CD4-positive, alpha-beta memory T cell (primary cell): ENCODE data around the gene KLRC2. TPM values are rescaled to one million over a fixed set of nuclear protein-coding genes. Genes with fewer than 3 reads are reported as not detected.
"Not testable (repeated sequence)": the region's sequence is repeated elsewhere in the genome, so short reads cannot be mapped to it uniquely, and the experiment has no call there.

ENCODE experiments used
- CTCF ChIA-PET: fragments of 350-600 bp; sonication (Branson Sonifier 250); formaldehyde crosslinking; loops from one replicate; lab custom pipeline; 2021; ENCODE audit warnings: inconsistent platforms; ENCODE audit not compliant: partially characterized antibody; lab: Charles Lee
- POLR2A ChIA-PET: fragments of 350-600 bp; sonication (Branson Sonifier 250); formaldehyde crosslinking; loops from one replicate; lab custom pipeline; 2021; ENCODE audit not compliant: partially characterized antibody; lab: Charles Lee
- DNase-seq, 5 donors: peaks; one replicate each; pipeline versions ENCODE4 v3.0.0 to v3.0.0-alpha.2; 2020 to 2022; ENCODE audit warnings: mixed read lengths in 1 of 5
- H3K27ac ChIP-seq: one replicate; pipeline ENCODE4 v1.7.0; 2013; ENCODE audit warnings: low read depth, low read length
- H3K27me3 ChIP-seq: 2 replicates; pipeline ENCODE4 v1.7.0; 2013; ENCODE audit warnings: mild to moderate bottlenecking, low read length, moderate library complexity; ENCODE audit not compliant: insufficient read depth
- H3K36me3 ChIP-seq: 2 replicates; pipeline ENCODE4 v1.7.0; 2013; ENCODE audit warnings: mild to moderate bottlenecking, low read length, moderate library complexity; ENCODE audit not compliant: insufficient read depth
- H3K4me1 ChIP-seq: 2 replicates; pipeline ENCODE4 v1.7.0; 2013; ENCODE audit warnings: mild to moderate bottlenecking, low read length, moderate library complexity; ENCODE audit not compliant: insufficient read depth
- H3K4me3 ChIP-seq, 2 donors: one replicate each; pipeline ENCODE4 v1.7.0; 2013; ENCODE audit warnings: low read length in 2 of 2, mild to moderate bottlenecking in 1 of 2
- H3K9me3 ChIP-seq, 2 donors: one replicate each; pipeline ENCODE4 v1.7.0; 2013; ENCODE audit warnings: low read length in 2 of 2, control low read depth in 1 of 2; ENCODE audit not compliant: control insufficient read depth in 1 of 2
- H3K27ac Mint-ChIP-seq, 7 donors: one replicate each; pipeline ENCODE4 v1.8.0; 2020 to 2021; ENCODE audit warnings: mixed read lengths in 7 of 7, mild to moderate bottlenecking in 6 of 7, inconsistent platforms in 3 of 7, moderate library complexity in 3 of 7
- H3K27me3 Mint-ChIP-seq, 2 donors: one replicate each; pipeline ENCODE4 v1.8.0; 2020 to 2021; ENCODE audit warnings: mixed read lengths in 2 of 2
- H3K36me3 Mint-ChIP-seq, 2 donors: one replicate each; pipeline ENCODE4 v1.8.0; 2020 to 2021; ENCODE audit warnings: mixed read lengths in 2 of 2, inconsistent platforms in 1 of 2, mild to moderate bottlenecking in 1 of 2
- H3K4me1 Mint-ChIP-seq, 4 donors: one replicate each; pipeline ENCODE4 v1.8.0; 2020 to 2021; ENCODE audit warnings: mixed read lengths in 4 of 4, mild to moderate bottlenecking in 1 of 4
- H3K4me3 Mint-ChIP-seq, 8 donors: one replicate each; pipeline ENCODE4 v1.8.0; 2020 to 2021; ENCODE audit warnings: mixed read lengths in 8 of 8, mild to moderate bottlenecking in 7 of 8, moderate library complexity in 6 of 8, inconsistent platforms in 3 of 8
- H3K9me3 Mint-ChIP-seq, 8 donors: one replicate each; pipeline ENCODE4 v1.8.0; 2020 to 2021; ENCODE audit warnings: mixed read lengths in 8 of 8, mild to moderate bottlenecking in 5 of 8, inconsistent platforms in 3 of 8, moderate library complexity in 1 of 8
- intact Hi-C: fragments of 100-400 bp; cut with micrococcal nuclease; formaldehyde crosslinking; loops from one replicate; pipeline ENCODE4 v1.15.1; 2023
- polyA plus RNA-seq, 2 donors: library from polyadenylated mRNA; unstranded; fragments of 300-500 nt; fragmentation: Illumina TruSeq; gene quantifications; one replicate each; pipeline ENCODE4 v1.2.3, GENCODE V29; 2021
- total RNA-seq, 2 experiments: library from RNA; stranded (reverse); gene quantifications; one replicate each; pipeline ENCODE4 v1.2.3, GENCODE V29; 2021

KLRC2 gene
- total and polyA plus RNA-seq, 4 experiments from 2014 or later: not detected

DNA sequence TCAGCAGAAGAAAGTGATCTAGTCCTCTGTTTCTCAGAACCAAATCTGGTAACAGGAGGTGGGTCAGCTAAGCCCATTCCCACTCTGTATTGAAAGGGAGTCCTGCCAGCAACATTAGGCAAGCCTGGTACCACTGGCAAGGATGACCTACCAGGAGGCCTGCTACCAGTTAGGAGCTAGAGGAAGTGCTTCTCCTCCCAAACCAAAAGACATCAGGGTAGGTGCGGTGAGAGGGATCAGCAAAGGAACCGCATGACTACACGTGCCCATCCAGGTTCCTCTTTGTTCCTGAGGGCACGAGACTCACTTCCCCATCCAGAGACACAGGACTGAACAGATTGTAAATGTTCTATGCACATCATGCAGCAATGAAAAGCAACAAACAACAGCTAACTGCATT is 29.1 kb downstream of the KLRC2 start:
- H3K9me3 Mint-ChIP-seq: peaks cover 0 to 3% (median 0%) of the 10 kb centered on the region in 8 donors
- Histone ChIP-seq H3K4me1 (no peaks in the 10 kb centered on the region), H3K27me3 (no peaks in the 10 kb centered on the region), H3K4me3 (no peak overlapping the region), H3K27ac (no peak overlapping the region), H3K9me3 (no peaks in the 10 kb centered on the region), H3K36me3 (no peaks in the 10 kb centered on the region)
- CTCF ChIA-PET: no interaction called here
- H3K27me3 Mint-ChIP-seq: peaks cover 0 to 15% of the 10 kb centered on the region in 2 donors
- no peak overlapping the region for H3K4me3 Mint-ChIP-seq
- H3K36me3 Mint-ChIP-seq: no peaks in the 10 kb centered on the region
- intact Hi-C loops: no loop called here
- H3K4me1 Mint-ChIP-seq: no peaks in the 10 kb centered on the region
- POLR2A ChIA-PET: no interaction called here
- DNase-seq: no peak
- no peak overlapping the region for H3K27ac Mint-ChIP-seq

DNA sequence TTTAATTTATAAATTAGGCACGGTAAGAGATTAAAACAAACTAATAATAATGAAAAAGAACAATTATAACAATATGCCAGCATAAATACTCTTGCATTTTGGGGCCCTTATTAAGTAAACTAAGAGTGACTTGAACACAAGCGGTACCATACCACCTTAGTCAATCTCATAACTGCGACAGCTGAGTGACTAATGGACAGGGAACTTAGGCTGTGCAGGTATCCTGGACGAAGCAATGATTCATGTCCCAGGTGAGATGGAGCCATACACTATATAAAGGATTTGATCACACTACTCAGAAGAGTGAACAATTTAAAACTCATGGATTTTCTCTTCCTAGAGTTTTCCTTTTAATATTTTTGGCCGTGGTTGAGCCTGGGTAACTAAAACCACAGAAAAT is 30.5 kb downstream of the KLRC2 start:
- no peak for DNase-seq
- no peak overlapping the region for H3K27ac Mint-ChIP-seq
- peaks cover 0 to 3% (median 0%) of the 10 kb centered on the region in 8 donors for H3K9me3 Mint-ChIP-seq
- Histone ChIP-seq H3K27me3 (no peaks in the 10 kb centered on the region), H3K36me3 (no peaks in the 10 kb centered on the region), H3K4me1 (no peaks in the 10 kb centered on the region), H3K4me3 (no peak overlapping the region), H3K27ac (no peak overlapping the region), H3K9me3 (no peaks in the 10 kb centered on the region)
- no peaks in the 10 kb centered on the region for H3K4me1 Mint-ChIP-seq
- no peak overlapping the region for H3K4me3 Mint-ChIP-seq
- ChIA-PET CTCF (no interaction called here), POLR2A (no interaction called here)
- H3K36me3 Mint-ChIP-seq: no peaks in the 10 kb centered on the region
- peaks cover 6 to 17% of the 10 kb centered on the region in 2 donors for H3K27me3 Mint-ChIP-seq
- intact Hi-C loops: no loop called here

DNA sequence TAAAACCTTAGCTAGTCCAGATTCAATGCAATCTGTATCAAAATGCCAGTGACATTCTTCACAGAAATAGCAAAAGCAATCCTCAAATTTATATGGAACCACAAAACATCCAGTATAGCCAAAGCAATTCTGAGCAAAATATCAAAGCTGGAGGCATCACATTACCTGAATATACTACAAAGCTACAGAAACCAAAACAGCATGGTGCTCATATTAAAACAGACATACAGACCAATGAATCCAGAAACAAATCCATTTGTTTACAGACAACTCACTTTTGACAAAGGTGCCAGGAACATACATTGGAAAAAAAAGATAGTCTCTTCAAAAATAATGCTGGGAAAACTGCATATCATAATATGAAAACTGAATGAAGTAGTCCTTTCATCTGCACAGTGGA is 31.0 kb downstream of the KLRC2 start:
- Mint-ChIP-seq H3K27ac (no peak overlapping the region), H3K36me3 (no peaks in the 10 kb centered on the region), H3K4me3 (no peak overlapping the region), H3K9me3 (peaks cover 0 to 3% (median 0%) of the 10 kb centered on the region in 8 donors), H3K27me3 (peaks cover 6 to 20% of the 10 kb centered on the region in 2 donors), H3K4me1 (no peaks in the 10 kb centered on the region)
- DNase-seq: no peak
- intact Hi-C loops: no loop called here
- Histone ChIP-seq H3K4me3 (no peak overlapping the region), H3K4me1 (no peaks in the 10 kb centered on the region), H3K27me3 (no peaks in the 10 kb centered on the region), H3K9me3 (no peaks in the 10 kb centered on the region), H3K27ac (no peak overlapping the region), H3K36me3 (no peaks in the 10 kb centered on the region)
- POLR2A ChIA-PET: no interaction called here
- CTCF ChIA-PET: no interaction called here

DNA sequence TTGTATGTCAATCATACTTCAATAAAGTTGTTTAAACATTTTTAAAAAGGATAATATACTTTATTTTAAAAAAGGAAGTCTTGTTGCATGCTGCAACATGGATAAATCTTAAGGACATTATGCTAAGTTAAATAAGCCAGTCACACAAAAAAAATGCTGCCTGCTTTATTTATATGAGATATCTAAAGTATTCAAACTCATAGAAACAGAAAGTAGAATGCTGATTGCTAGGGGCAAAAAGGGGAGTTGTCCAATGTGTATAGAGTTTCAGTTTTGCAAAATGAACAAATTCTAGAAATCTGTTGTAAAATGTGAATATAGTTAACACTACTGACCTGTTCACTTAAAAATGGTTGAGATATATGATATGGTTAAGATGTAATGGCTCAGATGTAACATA is 35.0 kb downstream of the KLRC2 start:
- H3K4me3 Mint-ChIP-seq: no peak overlapping the region
- H3K4me1 ChIP-seq: no peaks in the 10 kb centered on the region

GRCh38 chr12:10398168-10398567 is 37.6 kb downstream of the KLRC2 start:
- Mint-ChIP-seq H3K36me3 (no peaks in the 10 kb centered on the region), H3K27me3 (peaks cover 23 to 24% of the 10 kb centered on the region in 2 donors), H3K9me3 (no peaks in the 10 kb centered on the region), H3K27ac (no peak overlapping the region), H3K4me1 (no peaks in the 10 kb centered on the region), H3K4me3 (no peak overlapping the region)
- no peaks in the 10 kb centered on the region for H3K9me3 ChIP-seq
- no peak overlapping the region for H3K27ac ChIP-seq
- intact Hi-C loops: no loop called here
- H3K4me3 ChIP-seq: no peak overlapping the region
- H3K36me3 ChIP-seq: no peaks in the 10 kb centered on the region
- ChIA-PET CTCF (no interaction called here), POLR2A (no interaction called here)
- DNase-seq: no peak
- no peaks in the 10 kb centered on the region for H3K27me3 ChIP-seq
- no peaks in the 10 kb centered on the region for H3K4me1 ChIP-seq

More for the DNA sequence above, 35.0 kb downstream of the KLRC2 start:
- DNase-seq: no peak
- H3K27me3 Mint-ChIP-seq: peaks cover 14 to 19% of the 10 kb centered on the region in 2 donors
- H3K36me3 Mint-ChIP-seq: no peaks in the 10 kb centered on the region
- Histone ChIP-seq H3K27me3 (no peaks in the 10 kb centered on the region), H3K36me3 (no peaks in the 10 kb centered on the region), H3K9me3 (no peaks in the 10 kb centered on the region), H3K4me3 (no peak overlapping the region), H3K27ac (no peak overlapping the region)
- POLR2A ChIA-PET: no interaction called here
- peaks cover 0 to 3% (median 0%) of the 10 kb centered on the region in 8 donors for H3K9me3 Mint-ChIP-seq
- CTCF ChIA-PET: no interaction called here
- intact Hi-C loops: no loop called here
- H3K27ac Mint-ChIP-seq: no peak overlapping the region
- H3K4me1 Mint-ChIP-seq: no peaks in the 10 kb centered on the region

DNA sequence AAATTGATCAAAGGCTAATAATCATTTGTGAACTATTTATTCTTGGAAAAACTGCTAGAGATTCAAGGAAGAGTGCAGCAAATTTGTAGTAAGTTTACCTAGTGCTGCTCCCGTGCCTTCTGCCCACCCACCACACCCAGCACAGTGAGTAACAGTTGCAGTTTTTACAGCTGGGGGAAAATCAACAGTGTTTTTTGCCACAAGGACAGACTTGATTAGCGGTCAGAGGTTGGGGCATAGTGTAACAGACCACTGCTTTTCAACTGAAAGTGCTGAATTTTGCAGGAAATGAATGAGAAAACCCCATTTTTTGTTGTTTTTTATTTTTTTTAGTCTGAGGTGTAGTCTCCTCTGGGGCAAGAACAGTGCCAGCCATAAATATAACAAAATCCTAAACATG is 38.5 kb downstream of the KLRC2 start:
- no peaks in the 10 kb centered on the region for H3K4me1 Mint-ChIP-seq
- H3K4me3 Mint-ChIP-seq: no peak overlapping the region
- no peak overlapping the region for H3K4me3 ChIP-seq
- no peaks in the 10 kb centered on the region for H3K9me3 Mint-ChIP-seq
- H3K27me3 Mint-ChIP-seq: peaks cover 20 to 27% of the 10 kb centered on the region in 2 donors
- intact Hi-C loops: no loop called here
- no peak for DNase-seq
- no peak overlapping the region for H3K27ac ChIP-seq
- no peaks in the 10 kb centered on the region for H3K9me3 ChIP-seq
- ChIA-PET CTCF (no interaction called here), POLR2A (no interaction called here)
- H3K4me1 ChIP-seq: no peaks in the 10 kb centered on the region
- H3K27ac Mint-ChIP-seq: no peak overlapping the region
- H3K27me3 ChIP-seq: no peaks in the 10 kb centered on the region
- no peaks in the 10 kb centered on the region for H3K36me3 ChIP-seq
- no peaks in the 10 kb centered on the region for H3K36me3 Mint-ChIP-seq

DNA sequence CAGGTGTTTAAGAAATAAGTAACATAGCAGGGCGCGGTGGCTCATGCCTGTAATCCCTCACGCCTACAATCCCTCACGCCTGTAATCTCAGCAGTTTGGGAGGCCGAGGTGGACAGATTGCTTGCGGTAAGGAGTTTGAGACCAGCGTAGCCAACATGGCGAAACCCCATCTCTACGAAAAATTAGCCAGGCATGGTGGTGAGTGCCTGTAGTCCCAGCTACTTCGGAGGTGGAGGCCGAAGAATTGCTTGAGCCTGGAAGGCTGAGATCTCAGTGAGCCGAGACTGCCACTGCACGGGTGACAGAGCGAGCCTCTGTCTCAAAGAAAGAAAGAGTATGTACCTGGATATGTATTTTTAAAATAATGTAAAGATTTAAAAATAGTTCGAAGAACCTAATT is 39.6 kb downstream of the KLRC2 start:
- H3K36me3 Mint-ChIP-seq, H3K27ac ChIP-seq, H3K4me3 ChIP-seq, H3K27me3 ChIP-seq, H3K9me3 Mint-ChIP-seq, intact Hi-C loops, H3K4me3 Mint-ChIP-seq, POLR2A ChIA-PET, H3K9me3 ChIP-seq, H3K4me1 ChIP-seq, H3K36me3 ChIP-seq, CTCF ChIA-PET, DNase-seq, H3K4me1 Mint-ChIP-seq, H3K27ac Mint-ChIP-seq: not testable (repeated sequence)
- H3K27me3 Mint-ChIP-seq: peaks cover 19 to 25% of the 10 kb centered on the region in 2 donors
